ENCODE data around the gene COA5.

GRCh38 chr2:98623657-98624056 is 15.3 kb upstream of the COA5 start:
- TF ChIP-seq POLR2AphosphoS5 (IDR thresholded peaks at IDR 0.05; ENCODE audit: low read depth, low read length) (no peak), POLR2A (IDR thresholded peaks at IDR 0.05; ENCODE audit: low read depth, low read length) (no peak), TAF1 (IDR thresholded peaks at IDR 0.05; ENCODE audit: borderline replicate concordance, low read depth, low read length) (no peak)
